Endothelial cell of umbilical vein (primary cell): Measurements from ENCODE around the gene RFX1.
"Not testable (repeated sequence)": the region's sequence is repeated elsewhere in the genome, so short reads cannot be mapped to it uniquely, and the experiment has no call there.

Experiments used
- EZH2 ChIP-seq: IDR thresholded peaks from 2 replicates; pipeline ENCODE4 v1.6.1; 2012; ENCODE audit warnings: borderline replicate concordance, low read depth, mild to moderate bottlenecking, moderate library complexity, low read length, inconsistent platforms; ENCODE audit not compliant: severe bottlenecking
- JUN ChIP-seq: IDR thresholded peaks from 2 replicates; pipeline ENCODE4 v1.6.1; 2011; ENCODE audit warnings: borderline replicate concordance, low read depth; ENCODE audit not compliant: insufficient read length, insufficient read depth
- MYC ChIP-seq: IDR thresholded peaks from one replicate; pipeline ENCODE4 v1.6.1; 2011; ENCODE audit warnings: mild to moderate bottlenecking, low read depth, low read length
- POLR2A ChIP-seq: IDR thresholded peaks from 2 replicates; pipeline ENCODE4 v1.6.1; 2012; ENCODE audit warnings: low read depth, mild to moderate bottlenecking, control low read depth, low read length
- POLR2AphosphoS5 ChIP-seq: IDR thresholded peaks from 2 replicates; pipeline ENCODE4 v1.6.1; 2012; ENCODE audit warnings: low read depth, mild to moderate bottlenecking, control low read depth, low read length, moderate library complexity; ENCODE audit not compliant: insufficient read depth
- TF ChIP-seq, protein P1 (sequence below), 2 donors: IDR thresholded peaks; 1 replicate in 1 of 2; 2 replicates in 1 of 2; pipeline ENCODE4 v1.5.1; 2011; ENCODE audit warnings: low read length in 2 of 2, mild to moderate bottlenecking in 2 of 2, moderate library complexity in 2 of 2, control low read depth in 1 of 2, inconsistent platforms in 1 of 2, low read depth in 1 of 2; ENCODE audit not compliant: insufficient read depth in 1 of 2; ENCODE audit errors: extremely low read depth in 1 of 2
- TF ChIP-seq, protein P2 (sequence below): IDR thresholded peaks from 2 replicates; pipeline ENCODE4 v1.6.1; 2011; ENCODE audit not compliant: insufficient read depth, insufficient read length

- TF ChIP-seq, protein P1, sequence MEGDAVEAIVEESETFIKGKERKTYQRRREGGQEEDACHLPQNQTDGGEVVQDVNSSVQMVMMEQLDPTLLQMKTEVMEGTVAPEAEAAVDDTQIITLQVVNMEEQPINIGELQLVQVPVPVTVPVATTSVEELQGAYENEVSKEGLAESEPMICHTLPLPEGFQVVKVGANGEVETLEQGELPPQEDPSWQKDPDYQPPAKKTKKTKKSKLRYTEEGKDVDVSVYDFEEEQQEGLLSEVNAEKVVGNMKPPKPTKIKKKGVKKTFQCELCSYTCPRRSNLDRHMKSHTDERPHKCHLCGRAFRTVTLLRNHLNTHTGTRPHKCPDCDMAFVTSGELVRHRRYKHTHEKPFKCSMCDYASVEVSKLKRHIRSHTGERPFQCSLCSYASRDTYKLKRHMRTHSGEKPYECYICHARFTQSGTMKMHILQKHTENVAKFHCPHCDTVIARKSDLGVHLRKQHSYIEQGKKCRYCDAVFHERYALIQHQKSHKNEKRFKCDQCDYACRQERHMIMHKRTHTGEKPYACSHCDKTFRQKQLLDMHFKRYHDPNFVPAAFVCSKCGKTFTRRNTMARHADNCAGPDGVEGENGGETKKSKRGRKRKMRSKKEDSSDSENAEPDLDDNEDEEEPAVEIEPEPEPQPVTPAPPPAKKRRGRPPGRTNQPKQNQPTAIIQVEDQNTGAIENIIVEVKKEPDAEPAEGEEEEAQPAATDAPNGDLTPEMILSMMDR (IDR thresholded peaks at IDR 0.05; ENCODE audit: extremely low read depth in 1 of 2, insufficient read depth in 1 of 2, low read depth in 1 of 2, low read length in 2 of 2) = not testable (repeated sequence)
- not testable (repeated sequence) for TF ChIP-seq POLR2A, POLR2AphosphoS5, JUN, MYC, EZH2
- TF ChIP-seq, protein P2, sequence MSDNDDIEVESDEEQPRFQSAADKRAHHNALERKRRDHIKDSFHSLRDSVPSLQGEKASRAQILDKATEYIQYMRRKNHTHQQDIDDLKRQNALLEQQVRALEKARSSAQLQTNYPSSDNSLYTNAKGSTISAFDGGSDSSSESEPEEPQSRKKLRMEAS = not testable (repeated sequence)
These were observed 44.8 kb upstream of the RFX1 start for GRCh38 chr19:14050961-14051360.
